Retinal pigment epithelial cell (primary cell): Measurements from ENCODE around the gene COL6A1.
"Not testable (repeated sequence)": the region's sequence is repeated elsewhere in the genome, so short reads cannot be mapped to it uniquely, and the experiment has no call there.

Experiments used
- DNase-seq: peaks from one replicate; pipeline ENCODE4 v3.0.0-alpha.2; 2010; ENCODE audit warnings: low read depth
- H3K4me3 ChIP-seq: 2 replicates; pipeline ENCODE4 v1.5.1; 2011; ENCODE audit warnings: mild to moderate bottlenecking, low read length, control low read depth, moderate library complexity
- TF ChIP-seq, protein P1 (sequence below): conservative IDR thresholded peaks from 2 replicates; pipeline ENCODE4 v1.5.1; 2011; ENCODE audit warnings: low read depth, low read length, control low read depth, inconsistent platforms

COL6A1 gene

DNA sequence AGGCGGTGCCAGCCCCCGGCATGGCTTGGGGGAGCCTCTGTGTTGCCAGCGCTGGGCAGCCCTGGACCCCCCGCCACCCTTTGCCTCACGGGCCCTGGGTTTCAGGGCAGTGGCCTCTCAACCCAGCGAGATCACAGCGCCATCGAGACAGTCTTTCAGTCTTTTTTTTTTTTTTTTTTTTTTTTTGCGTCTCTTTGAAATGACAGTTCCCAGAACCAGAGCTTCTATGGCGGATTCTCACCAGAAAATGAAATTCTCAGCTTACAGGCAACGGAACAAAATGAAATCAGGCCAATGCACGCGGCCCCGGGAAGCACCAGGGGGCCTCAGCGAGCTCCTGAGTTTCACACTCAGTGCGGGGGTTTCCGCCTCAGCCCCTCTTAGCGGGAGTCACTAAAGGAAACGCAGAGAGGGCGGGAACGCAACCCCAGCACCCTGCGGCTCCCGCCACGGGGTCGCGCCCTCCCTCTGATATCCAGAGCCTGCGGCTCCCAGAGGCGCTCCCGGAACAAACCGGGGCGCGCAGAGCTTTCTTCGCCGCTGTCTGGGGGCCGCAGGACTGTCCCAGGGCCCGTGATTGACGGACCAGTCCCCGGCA, 8.0 kb upstream of the COL6A1 start:
- TF ChIP-seq, protein P1, sequence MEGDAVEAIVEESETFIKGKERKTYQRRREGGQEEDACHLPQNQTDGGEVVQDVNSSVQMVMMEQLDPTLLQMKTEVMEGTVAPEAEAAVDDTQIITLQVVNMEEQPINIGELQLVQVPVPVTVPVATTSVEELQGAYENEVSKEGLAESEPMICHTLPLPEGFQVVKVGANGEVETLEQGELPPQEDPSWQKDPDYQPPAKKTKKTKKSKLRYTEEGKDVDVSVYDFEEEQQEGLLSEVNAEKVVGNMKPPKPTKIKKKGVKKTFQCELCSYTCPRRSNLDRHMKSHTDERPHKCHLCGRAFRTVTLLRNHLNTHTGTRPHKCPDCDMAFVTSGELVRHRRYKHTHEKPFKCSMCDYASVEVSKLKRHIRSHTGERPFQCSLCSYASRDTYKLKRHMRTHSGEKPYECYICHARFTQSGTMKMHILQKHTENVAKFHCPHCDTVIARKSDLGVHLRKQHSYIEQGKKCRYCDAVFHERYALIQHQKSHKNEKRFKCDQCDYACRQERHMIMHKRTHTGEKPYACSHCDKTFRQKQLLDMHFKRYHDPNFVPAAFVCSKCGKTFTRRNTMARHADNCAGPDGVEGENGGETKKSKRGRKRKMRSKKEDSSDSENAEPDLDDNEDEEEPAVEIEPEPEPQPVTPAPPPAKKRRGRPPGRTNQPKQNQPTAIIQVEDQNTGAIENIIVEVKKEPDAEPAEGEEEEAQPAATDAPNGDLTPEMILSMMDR = peak; percentile 83
- no peak for DNase-seq
- H3K4me3 ChIP-seq = peak overlapping the region; percentile 46

DNA sequence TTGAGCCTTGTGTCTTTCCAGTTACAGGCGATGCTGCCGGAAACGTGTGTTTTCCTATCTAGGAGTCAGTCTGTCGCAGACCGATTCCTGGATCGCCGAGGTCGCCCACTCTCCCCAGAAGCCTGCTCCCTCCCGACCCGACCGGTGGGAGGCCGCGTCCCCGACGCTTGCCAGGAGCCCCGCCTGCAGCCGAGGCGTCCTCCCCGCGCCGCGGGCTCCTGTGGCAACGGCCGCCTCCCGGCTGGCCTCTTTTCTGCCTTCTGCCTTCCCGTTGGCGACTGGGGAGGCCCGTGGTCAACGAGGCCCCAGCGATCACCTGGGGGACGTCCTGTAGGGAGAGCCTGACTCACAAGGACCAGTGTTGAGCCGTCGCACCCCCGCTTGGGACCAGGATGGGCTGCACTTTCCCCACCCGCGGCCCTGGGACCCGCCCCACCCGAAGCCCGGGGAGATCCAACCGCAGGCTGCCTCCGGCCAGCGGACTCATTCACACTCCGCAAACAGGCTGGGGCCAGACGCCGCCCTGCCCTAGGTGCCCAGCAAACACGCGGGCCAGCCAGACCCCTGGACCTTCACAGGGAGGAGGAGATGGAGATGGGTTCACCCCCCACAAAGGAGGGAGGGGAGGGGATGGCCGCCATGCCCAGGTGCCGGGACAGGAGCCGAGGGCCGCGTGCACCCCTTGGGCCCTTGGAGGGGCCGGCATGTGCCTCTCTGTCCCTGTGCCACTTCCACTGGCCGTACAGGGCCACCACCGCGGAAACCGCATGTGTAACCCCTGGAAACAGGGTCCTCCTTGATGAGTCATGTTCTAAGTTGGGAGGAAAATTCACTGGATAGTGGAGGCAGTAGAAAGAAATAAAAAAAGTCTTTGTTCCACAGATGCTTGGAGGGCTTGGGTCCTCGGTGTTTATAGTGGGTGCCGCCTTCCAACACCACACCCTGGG, 7.2 kb upstream of the COL6A1 start:
- DNase-seq = no peak
- TF ChIP-seq, protein P1 = no peak
- H3K4me3 ChIP-seq = peak overlapping the region; percentile 46

DNA sequence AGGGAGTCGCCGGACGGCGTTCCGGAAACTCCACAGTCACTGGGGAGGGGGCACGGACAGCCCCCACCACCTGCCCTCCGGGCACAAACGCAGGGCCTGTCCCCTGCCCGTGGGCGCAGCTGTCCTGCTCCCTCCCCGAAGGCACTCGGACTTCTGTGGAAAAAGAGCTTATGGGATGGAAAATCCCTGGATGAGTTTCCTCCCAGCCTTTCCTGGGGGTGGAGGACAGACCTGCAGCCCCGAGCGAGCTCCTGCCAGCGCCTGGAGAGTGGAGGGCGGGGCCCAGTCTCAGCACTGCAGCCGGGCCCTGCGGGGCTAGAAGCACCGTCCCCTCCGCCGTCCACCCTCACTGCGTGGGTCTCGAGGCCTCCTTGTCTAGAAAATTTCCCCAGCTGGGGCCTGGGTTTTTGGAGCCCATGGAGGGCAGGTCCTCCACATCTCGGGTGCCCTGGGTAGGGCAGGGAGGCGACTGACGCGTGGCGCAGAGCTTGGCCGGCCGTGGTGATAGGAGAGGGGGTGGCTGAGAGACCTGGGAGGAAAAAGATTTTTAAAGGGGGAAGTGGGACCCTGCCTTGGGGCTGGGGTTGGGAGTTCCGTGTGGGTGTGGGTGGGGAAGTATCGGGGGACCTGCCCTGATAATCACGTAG, 6.4 kb upstream of the COL6A1 start:
- no peak overlapping the region for H3K4me3 ChIP-seq
- DNase-seq = no peak

DNA sequence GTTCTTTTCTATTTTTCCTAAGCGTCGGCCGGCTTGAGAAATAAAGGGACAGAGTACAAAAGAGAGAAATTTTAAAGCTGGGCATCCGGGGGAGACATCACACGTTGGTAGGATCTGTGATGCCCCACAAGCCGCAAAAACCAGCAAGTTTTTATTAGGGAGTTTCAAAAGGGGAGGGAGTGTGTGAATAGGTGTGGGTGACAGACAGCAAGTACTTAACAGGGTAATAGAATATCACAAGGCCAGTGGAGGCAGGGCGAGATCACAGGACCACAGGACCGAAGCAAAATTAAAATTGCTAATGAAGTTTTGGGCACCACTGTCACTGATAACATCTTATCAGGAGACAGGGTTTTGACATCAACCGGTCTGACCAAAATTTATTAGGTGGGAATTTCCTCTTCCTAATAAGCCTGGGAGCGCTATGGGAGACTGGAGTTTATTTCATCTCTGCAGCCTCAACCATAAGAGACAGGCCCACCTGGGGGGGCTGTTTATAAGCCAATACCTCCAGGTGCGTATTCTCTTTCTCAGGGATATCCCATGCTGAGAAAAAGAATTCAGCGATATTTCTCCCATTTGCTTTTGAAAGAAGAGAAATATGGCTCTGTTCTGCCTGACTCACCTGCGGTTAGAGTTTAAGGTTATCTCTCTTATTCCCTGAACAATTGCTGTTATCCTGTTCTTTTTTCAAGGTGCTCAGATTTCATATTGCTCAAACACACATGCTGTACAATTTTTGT, 5.7 kb upstream of the COL6A1 start:
- not testable (repeated sequence) for DNase-seq, H3K4me3 ChIP-seq

More for the DNA sequence above, 6.4 kb upstream of the COL6A1 start:
- TF ChIP-seq, protein P1 = no peak

DNA sequence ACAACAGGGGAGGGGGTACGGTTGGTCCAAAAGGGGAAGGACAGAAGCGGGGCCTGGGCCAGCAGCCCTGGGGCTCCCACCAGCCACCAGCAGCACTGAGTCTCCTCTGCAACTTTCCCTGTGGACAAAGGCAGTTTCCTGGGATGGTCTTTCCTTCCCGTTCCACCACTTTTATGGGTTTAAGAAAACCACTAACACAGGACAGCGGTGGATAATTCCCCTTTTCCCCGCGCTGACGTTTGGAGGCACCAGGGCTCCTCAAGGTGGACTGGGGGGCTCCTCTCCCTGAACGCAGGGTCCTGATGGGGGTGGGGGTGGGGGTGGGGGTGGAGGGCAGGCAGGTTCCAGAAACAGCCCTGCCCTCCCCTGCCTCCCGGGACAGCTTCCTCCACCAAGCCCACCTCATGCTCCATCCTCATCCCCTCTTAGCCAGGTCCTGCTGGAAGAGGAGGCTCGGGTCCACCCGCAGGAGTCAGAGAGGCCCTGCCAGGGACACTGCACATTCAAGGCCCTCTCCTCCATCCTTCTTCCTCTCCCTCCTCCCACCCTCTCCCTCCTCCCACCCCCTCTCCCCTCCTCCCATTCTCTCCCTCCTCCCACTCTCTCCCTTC, 4.8 kb upstream of the COL6A1 start:
- no peak for DNase-seq
- TF ChIP-seq, protein P1 = no peak
- no peak overlapping the region for H3K4me3 ChIP-seq

DNA sequence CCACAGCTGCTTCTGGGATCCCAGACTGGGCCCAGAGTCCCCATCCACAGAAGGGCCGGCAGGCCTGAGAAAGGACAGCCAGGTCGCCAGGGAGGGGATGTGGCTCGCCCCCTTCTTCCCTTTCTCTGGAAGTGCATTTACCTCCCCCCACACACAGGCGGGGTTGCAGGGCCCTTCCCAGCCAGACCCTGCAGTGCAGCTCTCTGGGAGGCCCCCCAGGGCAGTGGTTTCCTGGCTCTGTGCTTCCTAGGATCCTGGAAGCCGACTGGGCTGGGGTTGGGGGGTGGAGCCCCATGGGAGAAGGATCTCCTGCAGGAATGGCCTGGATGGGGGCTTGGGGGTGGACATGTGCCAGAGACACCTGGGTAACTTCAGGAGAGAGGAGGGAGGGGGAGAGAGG, 4.2 kb upstream of the COL6A1 start:
- H3K4me3 ChIP-seq = no peak overlapping the region
- no peak for DNase-seq
- TF ChIP-seq, protein P1 = no peak

DNA sequence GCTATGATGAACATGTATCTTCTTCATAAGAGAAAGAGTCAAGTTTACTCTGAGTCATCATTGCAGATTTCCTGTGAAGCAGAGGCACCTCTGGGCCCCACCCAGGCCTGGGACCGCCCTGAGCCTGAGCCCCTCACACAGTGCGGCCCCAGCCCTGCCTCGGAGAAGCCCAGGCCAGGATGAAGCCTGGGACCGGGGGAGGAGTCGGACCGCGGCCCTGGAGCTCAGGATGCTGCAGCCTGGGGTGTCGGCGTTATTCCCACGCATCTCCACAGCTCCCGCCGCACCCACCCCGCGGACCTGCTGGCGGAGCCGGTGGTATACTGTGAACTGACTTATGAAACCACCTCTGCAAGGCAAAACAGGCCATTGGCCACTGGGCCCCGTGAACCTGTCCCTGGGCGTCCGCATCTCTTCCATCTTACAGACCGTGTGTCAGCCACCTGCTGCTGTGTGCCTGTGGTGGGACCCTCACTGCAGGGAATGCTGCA, 2.4 kb upstream of the COL6A1 start:
- TF ChIP-seq, protein P1 = no peak
- no peak for DNase-seq
- H3K4me3 ChIP-seq = no peak overlapping the region
